ENCODE data around the gene SDHA. TPM values are rescaled to one million over a fixed set of nuclear protein-coding genes. Genes with fewer than 3 reads are reported as not detected.
"Not testable (repeated sequence)": the region's sequence is repeated elsewhere in the genome, so short reads cannot be mapped to it uniquely, and the experiment has no call there.

The SDHA gene
- total RNA-seq, 2 donors from 2014 or later, result 242 to 366 TPM

DNA sequence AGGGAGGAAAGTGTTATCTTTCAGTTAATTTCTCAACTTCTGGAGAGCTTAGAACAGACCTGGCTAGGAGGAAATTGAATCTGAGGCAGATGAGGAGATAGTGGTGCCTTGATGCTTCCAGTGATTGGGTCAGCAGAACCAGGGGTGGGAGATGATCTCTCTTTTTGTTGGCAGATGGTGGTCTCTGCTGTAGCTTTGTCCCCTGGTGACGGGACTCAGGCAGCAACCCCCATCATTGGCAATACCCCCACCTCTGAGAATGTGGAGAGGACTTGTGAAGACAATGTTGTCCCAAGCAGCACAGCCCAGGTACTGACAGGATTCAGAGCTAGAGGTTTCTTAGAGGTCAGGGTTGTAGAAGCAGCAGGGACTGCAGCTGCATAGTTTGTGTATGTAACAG is 49.6 kb downstream of the SDHA start:
- Histone ChIP-seq H3K9me3 (no peaks in the 10 kb centered on the region), H3K27me3 (no peaks in the 10 kb centered on the region), H3K4me1 (peaks cover 0 to 19% of the 10 kb centered on the region in 2 donors), H3K4me3 (no peak overlapping the region), H3K27ac (no peak overlapping the region), H3K36me3 (peaks cover 25% of the 10 kb centered on the region)
- TF ChIP-seq, protein P1, sequence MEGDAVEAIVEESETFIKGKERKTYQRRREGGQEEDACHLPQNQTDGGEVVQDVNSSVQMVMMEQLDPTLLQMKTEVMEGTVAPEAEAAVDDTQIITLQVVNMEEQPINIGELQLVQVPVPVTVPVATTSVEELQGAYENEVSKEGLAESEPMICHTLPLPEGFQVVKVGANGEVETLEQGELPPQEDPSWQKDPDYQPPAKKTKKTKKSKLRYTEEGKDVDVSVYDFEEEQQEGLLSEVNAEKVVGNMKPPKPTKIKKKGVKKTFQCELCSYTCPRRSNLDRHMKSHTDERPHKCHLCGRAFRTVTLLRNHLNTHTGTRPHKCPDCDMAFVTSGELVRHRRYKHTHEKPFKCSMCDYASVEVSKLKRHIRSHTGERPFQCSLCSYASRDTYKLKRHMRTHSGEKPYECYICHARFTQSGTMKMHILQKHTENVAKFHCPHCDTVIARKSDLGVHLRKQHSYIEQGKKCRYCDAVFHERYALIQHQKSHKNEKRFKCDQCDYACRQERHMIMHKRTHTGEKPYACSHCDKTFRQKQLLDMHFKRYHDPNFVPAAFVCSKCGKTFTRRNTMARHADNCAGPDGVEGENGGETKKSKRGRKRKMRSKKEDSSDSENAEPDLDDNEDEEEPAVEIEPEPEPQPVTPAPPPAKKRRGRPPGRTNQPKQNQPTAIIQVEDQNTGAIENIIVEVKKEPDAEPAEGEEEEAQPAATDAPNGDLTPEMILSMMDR (IDR thresholded peaks at IDR 0.05), result no peak
- DNase-seq (ENCODE audit: low spot score), result no peak

GRCh38 chr5:270340-270739 is 52.2 kb downstream of the SDHA start:
- Histone ChIP-seq H3K27ac (peak overlapping the region; percentile 5 to 85), H3K27me3 (no peaks in the 10 kb centered on the region), H3K9me3 (no peaks in the 10 kb centered on the region), H3K4me3 (no peak overlapping the region), H3K36me3 (peaks cover 4% of the 10 kb centered on the region), H3K4me1 (peaks cover 0 to 29% of the 10 kb centered on the region in 2 donors)
- no peak for DNase-seq (ENCODE audit: low spot score)
- TF ChIP-seq, protein P1 (IDR thresholded peaks at IDR 0.05), result no peak

DNA sequence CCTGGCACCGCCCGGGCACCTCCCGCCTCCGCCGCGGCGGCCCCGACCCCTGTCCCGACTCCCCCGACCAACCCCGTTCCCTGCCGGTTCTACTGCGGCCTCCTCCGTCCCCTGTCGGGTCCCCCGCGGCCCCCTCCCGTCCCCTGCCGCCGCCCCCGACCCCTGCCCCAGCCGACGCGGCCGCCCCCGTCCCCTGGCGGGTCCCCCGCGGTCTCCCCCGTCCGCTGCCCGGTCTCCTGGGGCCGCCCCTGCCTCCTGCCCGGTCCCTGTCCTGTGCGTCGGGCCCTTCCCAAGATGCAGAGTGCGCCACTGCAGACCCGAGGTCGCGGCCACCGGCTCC is 53.7 kb downstream of the SDHA start:
- Histone ChIP-seq H3K27ac (peak overlapping the region; percentile 85 to 92), H3K4me1 (peaks cover 0 to 29% of the 10 kb centered on the region in 2 donors), H3K4me3 (peak overlapping the region; percentile 66 to 99)
- H3K9me3 ChIP-seq; H3K36me3 ChIP-seq; DNase-seq (ENCODE audit: low spot score); H3K27me3 ChIP-seq: not testable (repeated sequence)

DNA sequence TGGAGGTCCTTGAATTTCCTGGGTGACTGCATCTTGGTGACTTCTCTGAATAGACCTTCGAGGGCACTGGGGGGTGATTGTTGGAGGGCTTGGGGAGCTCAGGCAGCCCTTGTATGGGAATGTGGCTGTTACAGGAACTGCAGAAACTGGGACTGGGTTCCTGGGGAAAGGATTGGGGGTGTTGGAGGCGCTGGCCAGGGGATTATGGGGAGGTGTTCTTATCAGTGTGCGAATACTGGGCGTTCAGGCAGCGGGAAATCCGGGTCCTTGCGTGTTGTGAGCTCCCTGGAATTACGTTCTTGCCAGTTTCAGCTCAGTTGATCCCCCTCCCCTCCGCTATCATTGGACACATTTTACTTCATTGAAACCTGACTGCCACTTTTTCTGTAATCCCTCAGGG is 55.0 kb downstream of the SDHA start:
- H3K27ac ChIP-seq; H3K4me3 ChIP-seq; H3K9me3 ChIP-seq; H3K36me3 ChIP-seq; DNase-seq (ENCODE audit: low spot score); H3K27me3 ChIP-seq: not testable (repeated sequence)
- H3K4me1 ChIP-seq, result peaks cover 0 to 29% of the 10 kb centered on the region in 2 donors

GRCh38 chr5:273491-273890 is 55.4 kb downstream of the SDHA start:
- not testable (repeated sequence) for H3K9me3 ChIP-seq; DNase-seq (ENCODE audit: low spot score); H3K27ac ChIP-seq; H3K4me3 ChIP-seq; H3K27me3 ChIP-seq; H3K36me3 ChIP-seq
- H3K4me1 ChIP-seq, result peaks cover 0 to 29% of the 10 kb centered on the region in 2 donors

- H3K9me3 ChIP-seq; DNase-seq (ENCODE audit: low spot score); H3K27me3 ChIP-seq; H3K4me3 ChIP-seq; H3K27ac ChIP-seq; H3K36me3 ChIP-seq: not testable (repeated sequence)
- H3K4me1 ChIP-seq, result peaks cover 0 to 29% of the 10 kb centered on the region in 2 donors
These were observed 56.2 kb downstream of the SDHA start for GRCh38 chr5:274346-274745.

GRCh38 chr5:278646-279045 is 60.5 kb downstream of the SDHA start:
- Histone ChIP-seq H3K27me3 (no peaks in the 10 kb centered on the region), H3K27ac (no peak overlapping the region), H3K4me3 (no peak overlapping the region), H3K9me3 (no peaks in the 10 kb centered on the region), H3K4me1 (peaks cover 0 to 10% of the 10 kb centered on the region in 2 donors), H3K36me3 (no peaks in the 10 kb centered on the region)
- DNase-seq (ENCODE audit: low spot score), result no peak
- TF ChIP-seq, protein P1 (IDR thresholded peaks at IDR 0.05), result no peak

DNA sequence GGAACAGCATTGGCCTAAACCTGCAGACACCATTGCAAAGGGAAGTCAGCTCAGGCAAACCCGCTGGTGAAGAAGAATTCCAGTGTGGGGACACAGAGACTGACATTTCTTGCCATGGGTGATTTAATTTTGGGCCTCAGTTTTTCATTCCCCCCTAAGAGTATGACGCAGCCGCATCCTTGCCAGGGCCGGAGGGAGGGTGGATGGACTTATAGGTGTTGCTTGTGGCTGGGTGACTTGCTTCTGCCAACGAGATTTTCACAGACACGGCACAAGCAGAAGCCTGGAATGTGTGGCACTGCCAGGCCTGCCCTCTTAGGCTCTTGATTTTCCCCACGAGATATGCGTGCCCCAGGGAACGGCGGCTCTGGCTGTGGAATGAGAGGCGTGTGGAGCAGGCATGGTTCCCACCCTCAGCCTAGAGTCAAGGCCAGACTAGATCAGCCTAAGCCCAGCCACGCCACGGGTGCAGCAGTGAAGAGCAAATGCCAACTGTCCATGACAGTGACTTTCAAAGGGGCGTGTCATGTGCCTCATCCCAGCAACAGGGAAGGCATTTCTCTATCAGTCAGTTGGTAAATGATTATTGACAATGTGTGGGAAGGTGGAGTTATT is 61.0 kb downstream of the SDHA start:
- not testable (repeated sequence) for H3K27me3 ChIP-seq; H3K4me1 ChIP-seq; H3K27ac ChIP-seq; DNase-seq (ENCODE audit: low spot score); H3K9me3 ChIP-seq; H3K36me3 ChIP-seq; H3K4me3 ChIP-seq
